WI38 (cell line): ENCODE measurements around the gene COMT.
A peak's percentile ranks its signal among the peaks of the same experiment; 100 is the strongest.

ENCODE experiments used
- H3K4me3 ChIP-seq: 2 replicates; pipeline ENCODE4 v1.5.1; 2011; ENCODE audit warnings: low read depth, mild to moderate bottlenecking, control low read depth, low read length
- CTCF ChIP-seq: IDR thresholded peaks from 2 replicates; pipeline ENCODE4 v1.5.1; 2012; ENCODE audit warnings: low read depth, mild to moderate bottlenecking, control low read depth, low read length

The COMT gene

GRCh38 chr22:20014526-20015186, 73.1 kb downstream of the COMT start:
- no peak overlapping the region for H3K4me3 ChIP-seq
- no peak for TF ChIP-seq CTCF

GRCh38 chr22:20015187-20015625, 73.6 kb downstream of the COMT start:
- TF ChIP-seq CTCF = no peak
- no peak overlapping the region for H3K4me3 ChIP-seq

- H3K4me3 ChIP-seq = peak overlapping the region; percentile 60
- TF ChIP-seq CTCF = no peak
Measured at GRCh38 chr22:20015971-20016733, 74.6 kb downstream of the COMT start.

- no peak for TF ChIP-seq CTCF
- H3K4me3 ChIP-seq = peak within 1 kb of the TSS; percentile 60
Measured at GRCh38 chr22:20016734-20017621, 75.4 kb downstream of the COMT start, which contains the start of gene ARVCF. ARVCF (minus strand) TSS chr22:20016823; CDS start chr22:19990794, 26,029 bp downstream.

GRCh38 chr22:20017622-20017958, 76.0 kb downstream of the COMT start:
- no peak for TF ChIP-seq CTCF
- no peak overlapping the region for H3K4me3 ChIP-seq

GRCh38 chr22:20018001-20018400, 76.4 kb downstream of the COMT start:
- no peak overlapping the region for H3K4me3 ChIP-seq
- TF ChIP-seq CTCF = no peak
